Measurements from ENCODE around the gene OCIAD2.

GRCh38 chr4:48912349-48912748, 5.8 kb upstream of the OCIAD2 start:
- TF ChIP-seq CTCF (conservative IDR thresholded peaks at IDR 0.05): no peak
- no peak for TF ChIP-seq EZH2 (IDR thresholded peaks at IDR 0.05; ENCODE audit: low read depth)

Data from PC-9 (cell line).